Daoy (cell line): Measurements from ENCODE around the gene MTR. TPM values are rescaled to one million over a fixed set of nuclear protein-coding genes. Genes with fewer than 3 reads are reported as not detected.
"Not testable (repeated sequence)": the region's sequence is repeated elsewhere in the genome, so short reads cannot be mapped to it uniquely, and the experiment has no call there.

Experiments
- DNase-seq: peaks from one replicate; pipeline ENCODE4 v3.0.0-alpha.2; 2015; ENCODE audit warnings: low read depth
- total RNA-seq: library from RNA; depleted of rRNA; stranded (reverse); fragments of >200 nt; shearing (Covaris generic); gene quantifications from 2 replicates; pipeline ENCODE4 v1.2.3, GENCODE V29; 2014

The MTR gene
- total RNA-seq, 1 experiment from 2014 or later: 19.4 TPM

DNA sequence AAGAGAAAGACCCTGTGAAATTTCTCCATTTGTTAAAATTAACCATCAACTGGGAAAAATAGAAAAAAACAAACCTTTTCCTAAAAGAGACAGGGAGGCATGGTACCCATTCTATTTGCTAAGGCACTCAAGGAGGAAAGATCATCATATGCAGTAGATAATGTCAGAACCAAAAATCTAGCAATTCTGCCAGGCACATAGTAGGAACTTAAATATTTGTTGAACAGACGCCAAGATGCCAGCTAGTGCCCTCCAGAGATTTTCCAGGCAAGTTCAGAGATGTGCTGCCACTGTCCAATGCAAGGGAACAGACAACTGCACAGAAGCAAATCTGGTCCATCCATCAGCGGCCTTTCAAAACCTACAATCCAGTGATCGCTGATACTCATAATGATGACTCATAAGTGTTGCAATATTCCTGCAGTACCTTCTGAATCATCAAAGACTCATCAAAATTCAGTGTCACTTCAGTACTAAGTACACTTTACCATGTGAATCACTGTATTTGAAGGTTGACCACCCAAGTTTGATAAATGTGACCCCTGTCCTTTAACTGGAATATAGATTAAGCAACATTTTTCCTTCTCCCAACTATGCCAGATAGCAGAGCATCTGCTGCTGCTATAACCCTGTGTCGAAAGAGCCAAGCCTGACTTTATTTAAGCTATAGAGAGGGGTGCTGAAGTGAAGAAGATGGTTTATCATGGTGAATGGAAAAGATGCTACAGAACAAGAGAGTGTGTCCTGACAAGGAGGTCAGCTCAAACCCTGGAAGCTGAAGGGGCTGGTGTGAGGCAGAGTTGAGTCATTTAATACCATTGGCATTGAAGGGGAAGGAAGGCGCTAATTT, 110.0 kb downstream of the MTR start:
- peak; percentile 67 for DNase-seq

DNA sequence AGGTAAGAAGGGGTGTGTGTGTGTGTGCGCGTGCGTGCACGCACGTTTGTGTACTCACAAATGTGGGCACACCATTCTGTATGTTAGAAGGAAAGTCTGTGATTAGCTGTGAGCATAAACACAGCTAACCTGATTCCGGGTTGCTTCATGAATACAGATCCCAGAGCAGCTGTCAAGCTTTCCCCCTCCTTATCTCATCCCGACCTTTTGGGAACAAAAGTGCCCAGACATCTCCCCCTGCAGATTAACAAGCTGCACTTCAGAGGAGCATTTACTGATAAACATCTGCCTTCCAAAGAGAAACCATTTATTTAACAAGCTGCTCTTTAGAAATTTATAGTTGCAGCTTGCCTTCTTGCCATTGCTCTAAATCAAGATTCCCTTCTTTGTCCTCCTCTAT, 112.1 kb downstream of the MTR start:
- DNase-seq: no peak

DNA sequence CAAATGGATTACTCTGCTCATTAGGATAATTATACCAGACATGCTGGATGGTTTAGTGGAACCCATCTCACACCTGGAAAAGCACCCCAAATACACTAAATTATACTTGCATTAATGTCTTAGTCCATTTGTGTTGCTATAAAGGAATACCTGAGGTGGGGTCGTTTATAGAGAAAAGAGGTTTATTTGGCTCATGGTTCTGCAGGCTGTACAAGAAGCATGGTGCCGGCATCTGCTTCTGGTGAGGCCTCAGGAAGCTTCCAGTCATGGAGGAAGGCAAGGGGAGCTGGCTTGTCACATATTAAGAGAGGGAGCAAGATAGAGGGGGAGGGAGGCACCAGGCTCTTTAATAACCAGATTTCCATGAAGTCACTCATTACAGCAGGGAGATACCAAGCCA, 113.6 kb downstream of the MTR start:
- DNase-seq: no peak

DNA sequence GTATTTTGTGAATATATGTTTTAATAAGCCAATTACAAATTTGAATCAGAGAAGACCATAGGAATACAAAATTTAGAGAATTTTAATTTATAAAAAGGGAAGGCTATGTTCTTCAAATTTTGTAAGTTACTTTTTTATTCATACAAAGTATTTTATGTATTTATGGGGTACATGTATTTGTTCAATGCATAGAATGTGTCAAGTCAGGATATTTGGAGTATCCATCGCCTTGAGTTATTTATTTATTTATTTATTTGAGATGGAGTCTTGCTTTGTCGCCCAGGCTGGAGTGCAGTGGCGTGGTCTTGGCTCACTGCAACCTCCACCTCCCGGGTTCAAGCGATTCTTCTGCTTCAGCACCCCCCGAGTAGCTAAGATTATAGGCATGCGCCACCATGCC, 116.0 kb downstream of the MTR start:
- DNase-seq: not testable (repeated sequence)

DNA sequence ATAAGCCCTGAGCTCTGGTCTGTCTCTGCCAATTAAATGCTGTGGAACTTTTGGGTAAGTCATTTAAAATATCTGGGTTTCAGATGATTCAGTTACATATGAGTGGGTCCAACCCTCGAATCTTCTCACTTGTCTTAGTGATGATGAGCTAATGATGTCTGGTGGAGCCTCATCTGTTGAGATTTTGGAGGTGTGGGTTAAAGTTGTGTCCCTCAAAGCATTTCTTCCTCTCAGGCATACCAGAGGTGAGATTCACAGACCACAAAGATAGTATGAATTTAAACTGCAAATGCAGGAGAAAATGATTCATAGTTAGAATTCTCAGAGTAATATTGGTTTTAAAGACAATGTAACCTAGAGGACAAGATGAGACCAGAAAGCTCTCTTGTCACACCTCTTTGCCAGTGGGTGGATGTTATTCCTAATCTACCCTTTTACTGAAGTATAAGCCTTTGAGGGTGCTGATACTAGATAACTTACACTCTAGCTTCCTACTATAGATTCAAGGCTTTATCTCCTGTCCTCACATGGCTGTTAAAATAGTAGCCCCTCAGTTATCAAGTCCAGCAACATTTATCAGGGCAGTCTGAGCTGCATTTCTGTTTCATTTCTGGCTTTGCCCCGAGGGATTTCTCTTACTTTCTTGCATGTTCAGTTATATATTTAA, 118.4 kb downstream of the MTR start:
- no peak for DNase-seq

DNA sequence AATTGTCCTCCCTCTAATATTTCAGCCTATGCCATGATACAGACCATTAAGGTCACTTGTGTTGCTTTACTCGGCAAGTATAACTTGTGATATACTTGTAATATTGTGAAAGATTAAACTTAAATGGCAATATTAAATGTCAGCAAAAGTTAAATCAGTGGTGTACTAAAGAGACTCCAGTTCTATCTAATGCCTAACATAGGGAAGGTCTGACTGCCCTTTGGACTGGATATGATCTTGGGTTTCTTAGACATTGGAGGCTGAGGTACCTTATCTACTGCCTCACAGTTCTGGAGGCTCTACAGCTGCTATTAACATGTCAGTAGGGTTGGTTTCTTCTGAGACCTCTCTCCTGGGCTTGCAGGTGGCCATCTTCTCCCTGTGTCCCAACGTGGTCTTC, 119.3 kb downstream of the MTR start:
- no peak for DNase-seq

DNA sequence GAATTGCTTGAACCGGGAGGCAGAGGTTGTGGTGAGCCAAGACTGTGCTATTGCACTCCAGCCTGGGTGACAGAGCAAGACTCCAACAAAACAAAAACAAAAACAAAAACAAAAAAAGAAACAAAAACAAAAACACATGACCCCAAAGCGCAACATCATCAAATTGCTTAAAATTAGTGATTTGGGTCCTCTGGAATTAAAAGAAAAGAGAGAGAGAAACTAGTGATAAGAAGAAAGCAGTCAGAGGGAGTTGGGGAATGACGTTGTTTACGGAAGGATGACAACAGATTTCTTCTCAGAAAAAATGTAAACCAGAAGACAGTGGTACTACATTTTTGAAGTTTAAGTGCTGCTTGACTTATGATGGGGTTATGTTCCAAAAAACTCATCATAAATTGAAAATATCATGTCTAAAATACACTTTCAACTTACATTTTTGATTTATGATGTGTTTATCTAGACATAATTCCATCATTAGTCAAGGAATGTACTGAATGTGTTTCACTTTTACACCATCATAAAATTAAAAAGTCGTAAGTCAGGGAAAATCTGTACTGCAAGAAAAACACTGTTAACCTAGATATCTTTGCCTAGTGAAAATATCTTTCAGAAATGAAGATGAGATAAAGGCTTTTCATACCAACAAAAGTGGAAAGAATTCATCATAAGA, 121.2 kb downstream of the MTR start:
- DNase-seq: no peak

DNA sequence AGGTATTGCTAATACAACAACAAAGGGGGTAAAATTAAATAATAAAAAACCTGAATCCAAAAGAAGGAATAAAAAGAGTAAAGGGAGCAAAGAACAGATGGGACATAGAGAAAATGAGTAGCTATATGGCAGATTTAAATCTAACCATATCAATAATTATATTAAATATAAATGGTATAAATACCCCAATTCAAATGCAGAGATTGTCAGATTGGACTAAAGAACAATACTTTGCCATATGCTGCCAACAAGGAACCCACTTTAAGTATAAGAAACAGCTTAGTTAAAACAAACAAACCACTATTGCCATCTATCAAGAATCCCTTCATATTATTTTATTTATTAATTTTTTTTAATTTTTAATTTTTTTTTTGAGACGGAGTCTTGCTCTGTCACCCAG, 122.4 kb downstream of the MTR start:
- DNase-seq: no peak

DNA sequence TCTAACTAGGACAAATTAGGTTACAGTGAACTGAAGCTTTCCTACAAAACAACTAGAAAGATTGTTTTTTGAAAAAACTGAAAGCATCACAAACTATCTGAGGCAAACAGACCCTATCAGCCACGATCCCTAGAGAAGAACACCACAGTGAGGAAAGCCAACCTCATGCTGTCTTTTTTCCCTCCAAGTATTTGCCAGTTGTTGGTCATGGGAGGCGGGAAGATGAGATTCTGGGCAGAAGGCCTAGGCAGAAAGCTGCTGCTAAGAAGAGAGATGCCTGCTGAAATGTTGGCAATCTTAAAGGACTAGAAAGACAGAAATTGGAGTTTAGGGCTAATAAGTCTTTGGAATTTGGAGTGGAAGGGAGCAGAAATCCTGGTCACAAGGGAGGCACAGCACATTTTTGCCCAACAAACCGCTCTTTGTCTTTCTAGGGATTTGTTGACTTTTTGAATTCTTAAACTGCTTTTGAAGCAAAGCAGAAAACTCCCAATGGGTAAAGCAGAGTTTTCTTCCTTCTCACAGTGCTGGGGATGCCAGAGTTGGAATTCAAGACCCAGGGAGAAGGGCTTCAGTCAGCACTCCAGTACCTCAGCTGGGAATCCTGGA, 125.3 kb downstream of the MTR start:
- DNase-seq: no peak

DNA sequence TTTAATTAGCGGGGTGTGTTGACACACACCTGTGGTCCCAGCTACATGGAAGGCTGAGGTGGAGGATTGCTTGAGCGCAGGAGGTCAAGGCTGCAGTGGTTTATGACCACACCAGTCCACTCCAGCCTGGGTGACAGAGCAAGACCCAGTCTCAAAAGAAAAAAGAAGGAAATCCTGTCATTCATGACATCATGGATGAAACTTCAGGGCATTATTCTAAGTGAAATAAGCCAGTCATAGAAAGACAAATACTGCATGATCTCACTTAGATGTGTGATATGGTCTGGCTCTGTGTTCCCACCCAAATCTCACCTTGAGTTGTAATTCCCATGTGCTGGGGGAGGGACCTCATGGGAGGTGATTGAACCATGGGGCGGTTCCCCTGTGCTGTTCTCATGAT, 126.5 kb downstream of the MTR start:
- DNase-seq: no peak

DNA sequence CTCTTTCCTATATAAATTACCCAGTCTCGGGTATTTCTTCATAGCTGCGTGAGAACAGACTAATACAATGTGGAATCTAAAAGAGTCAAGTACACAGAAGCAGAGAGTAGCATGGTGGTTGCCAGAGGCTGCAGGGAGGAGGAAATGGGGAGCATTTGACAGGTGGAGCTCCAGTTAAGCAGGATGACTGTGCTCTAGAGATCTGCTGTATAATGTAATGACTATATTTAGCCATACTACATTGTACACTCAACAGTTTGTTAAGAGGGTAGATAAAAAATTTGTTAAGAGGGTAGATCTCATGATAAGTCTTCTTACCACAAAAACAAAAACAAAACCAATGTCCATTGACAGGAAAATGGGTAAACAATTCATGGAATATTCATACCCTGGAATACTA, 127.1 kb downstream of the MTR start:
- no peak for DNase-seq

DNA sequence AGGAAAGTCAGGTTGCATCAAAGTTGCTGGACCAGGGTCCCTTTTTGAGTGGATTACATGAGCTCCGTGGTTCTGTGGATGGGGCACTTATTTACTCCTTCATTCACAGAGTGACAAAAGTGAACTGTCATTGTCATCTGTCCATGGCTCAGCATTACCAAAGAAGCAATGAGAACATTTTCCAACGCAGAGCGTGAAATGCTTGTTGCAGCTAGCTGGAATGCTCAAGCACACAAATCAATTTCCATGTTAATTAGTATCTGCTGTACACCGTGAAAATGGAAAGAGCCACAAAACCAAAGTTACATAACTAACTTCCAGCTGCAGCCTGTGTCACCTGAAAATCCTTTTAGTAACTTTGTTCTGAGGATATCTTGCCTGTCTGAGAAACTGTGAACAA, 130.3 kb downstream of the MTR start:
- no peak for DNase-seq

DNA sequence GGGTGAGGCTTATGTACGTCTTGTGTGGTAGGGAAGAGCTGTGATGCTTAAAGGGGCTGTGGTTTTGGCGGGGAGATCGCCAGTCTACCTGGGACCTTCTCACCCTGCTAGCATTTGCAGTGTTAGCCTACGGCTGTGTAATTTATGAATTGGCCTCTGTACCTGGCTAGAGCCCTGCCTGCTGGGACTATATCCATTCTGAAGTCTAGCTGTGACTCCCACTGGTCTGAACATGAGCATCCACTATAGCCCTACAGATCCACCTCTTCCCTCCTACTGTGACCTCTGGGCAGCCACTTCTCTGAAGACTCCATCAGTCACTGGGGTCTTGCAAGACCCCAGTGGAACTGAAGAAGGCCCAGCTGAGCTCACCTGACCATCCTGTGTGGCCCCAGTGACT, 135.4 kb downstream of the MTR start:
- no peak for DNase-seq

DNA sequence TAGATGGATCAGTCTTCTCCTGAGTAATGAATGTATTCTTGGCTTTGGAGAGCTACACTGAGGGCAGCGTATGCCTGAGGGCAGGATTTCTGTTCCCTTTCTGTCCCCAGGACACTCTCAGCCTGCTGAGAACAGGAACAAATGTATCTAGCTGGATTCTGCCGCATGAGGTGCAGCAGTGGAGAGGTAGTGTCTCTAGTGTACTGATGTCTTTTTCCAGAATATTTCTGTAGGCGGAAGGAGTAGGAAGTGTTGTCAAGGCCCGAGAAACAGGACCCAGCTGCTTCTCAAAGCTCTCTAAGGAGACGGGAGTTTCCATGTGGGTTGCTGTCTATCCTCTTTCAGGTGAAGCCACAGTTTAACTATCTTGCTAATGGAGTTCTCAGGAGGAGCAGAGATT, 143.7 kb downstream of the MTR start:
- DNase-seq: no peak

DNA sequence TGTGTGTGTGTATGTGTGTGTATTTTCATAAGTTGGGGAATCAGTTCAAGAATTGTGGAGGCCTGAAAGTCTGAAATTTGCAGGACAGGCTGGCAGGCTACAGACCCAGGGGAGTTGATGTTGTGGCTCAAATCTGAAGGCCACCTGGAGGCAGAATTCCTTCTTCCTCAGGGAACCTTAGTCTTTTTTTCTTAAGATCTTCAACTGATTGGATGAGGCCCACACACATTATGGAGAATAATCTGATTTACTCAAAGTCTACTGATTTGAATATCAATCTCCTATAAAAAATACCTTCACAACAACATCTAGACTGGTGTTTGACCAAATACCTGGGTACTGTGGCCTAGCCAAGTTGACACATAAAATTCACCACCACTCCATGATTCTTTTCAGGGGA, 147.3 kb downstream of the MTR start:
- no peak for DNase-seq

DNA sequence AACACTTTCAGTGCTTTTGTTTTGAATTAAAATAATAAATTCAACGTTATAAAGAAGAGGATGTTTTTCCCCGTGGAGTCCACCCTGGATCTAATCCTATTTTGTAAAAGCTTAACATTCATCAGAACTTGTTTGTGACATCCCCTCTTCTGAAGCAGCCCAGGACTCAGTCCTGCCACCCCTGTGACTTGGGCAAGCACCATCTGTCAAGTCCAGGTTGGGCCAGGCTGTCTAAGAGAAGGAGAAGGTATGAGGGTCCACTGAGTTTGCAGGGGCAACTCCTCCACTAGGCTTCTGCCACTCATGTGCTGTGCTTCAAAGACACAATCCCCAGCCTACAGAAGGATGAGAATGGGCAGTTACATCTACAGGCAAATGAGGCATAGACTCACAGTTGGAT, 149.5 kb downstream of the MTR start:
- no peak for DNase-seq

DNA sequence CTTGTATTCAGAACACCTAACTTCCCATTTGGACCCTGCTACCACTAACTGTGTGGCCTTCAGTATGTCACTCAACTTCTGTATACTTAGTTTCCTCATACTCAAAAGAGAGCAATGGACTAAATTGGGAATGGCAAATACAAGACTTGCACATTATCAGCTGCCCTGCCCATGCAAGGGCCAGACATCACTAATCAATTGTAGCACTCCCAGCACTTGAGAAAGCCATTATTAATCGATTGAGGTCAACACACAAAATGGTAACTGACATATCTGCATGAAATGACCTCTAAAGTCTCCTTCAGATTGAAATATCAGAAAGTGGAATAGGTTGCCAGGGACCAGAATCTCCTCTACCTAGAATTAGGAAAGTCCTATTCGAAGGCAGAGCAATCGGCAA, 149.9 kb downstream of the MTR start:
- no peak for DNase-seq

DNA sequence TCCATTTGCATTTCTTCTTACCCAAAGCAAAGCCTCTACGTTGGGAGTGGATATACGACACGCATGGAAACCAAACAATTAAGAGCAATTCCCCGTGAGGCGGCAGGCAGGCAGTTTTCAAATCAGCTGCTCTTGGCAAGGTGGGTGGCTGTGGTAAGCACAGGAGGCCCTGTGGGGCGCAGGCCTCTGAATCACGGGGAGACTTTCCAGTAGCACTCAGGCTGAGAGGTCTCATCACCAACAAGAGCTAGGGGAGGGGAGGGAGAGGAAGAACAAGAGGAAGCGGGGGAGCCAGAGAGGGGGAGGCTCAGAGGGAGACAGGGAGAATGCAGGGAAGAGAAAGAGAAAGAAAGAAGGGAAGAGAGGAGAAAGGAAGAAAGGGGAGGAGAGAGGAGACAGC, 152.7 kb downstream of the MTR start:
- peak; percentile 17 for DNase-seq

DNA sequence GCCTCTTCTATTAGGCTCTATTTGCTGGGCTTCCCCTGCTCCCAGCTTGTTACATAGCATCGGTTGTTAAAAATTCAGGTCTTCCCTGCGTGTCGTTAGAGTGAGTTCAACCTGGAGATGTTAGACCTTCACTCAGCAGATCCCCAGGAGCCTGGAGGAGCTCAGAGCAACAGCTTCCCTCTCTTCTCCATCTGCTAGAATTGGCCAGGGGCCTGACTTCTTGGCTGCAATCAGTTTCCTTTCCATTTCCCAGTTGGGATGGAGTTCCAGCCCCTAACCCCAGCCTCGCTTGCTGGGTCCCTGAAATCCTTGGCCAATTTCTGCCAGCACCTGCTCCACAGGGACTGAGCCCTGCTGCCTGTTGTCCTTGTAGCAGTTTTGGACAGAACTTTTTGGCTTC, 153.3 kb downstream of the MTR start:
- DNase-seq: no peak

DNA sequence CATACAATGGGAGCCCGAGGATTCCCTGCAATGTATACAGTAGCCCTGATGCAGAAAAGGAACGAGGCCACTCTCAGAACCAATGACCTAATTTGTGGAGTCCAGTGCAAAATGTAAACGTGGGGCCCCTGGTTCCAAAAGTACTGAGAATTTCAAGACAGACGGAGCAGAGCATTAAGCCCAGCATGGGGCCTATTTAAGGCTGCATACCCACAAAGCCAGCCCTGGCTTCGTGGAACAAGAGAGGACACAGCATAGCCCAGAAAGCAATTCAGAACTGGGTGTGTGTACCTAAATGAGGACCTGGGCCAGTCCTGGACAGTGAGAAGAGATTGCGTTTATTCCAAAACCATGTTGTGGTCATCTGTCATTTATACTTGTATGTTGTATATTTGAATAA, 153.9 kb downstream of the MTR start:
- DNase-seq: no peak

DNA sequence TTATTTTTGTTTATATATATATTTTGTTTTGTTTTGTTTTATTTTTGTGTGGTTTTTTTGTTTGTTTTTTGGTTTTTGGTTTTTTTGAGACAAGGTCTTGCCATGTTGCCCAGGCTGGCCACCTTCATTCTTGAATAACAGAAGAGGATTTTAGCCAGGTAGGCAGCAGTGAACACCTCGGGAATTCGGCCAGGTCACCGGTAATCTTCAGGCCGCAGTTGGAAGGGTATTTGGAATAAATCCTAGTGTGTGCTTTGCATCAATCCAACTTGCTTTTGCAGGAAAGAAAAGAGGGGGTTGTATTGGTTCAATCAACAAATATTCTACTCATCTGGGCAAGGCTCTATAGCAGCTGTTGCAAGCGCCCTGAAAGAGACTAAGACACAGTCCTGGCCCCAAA, 155.3 kb downstream of the MTR start:
- no peak for DNase-seq

DNA sequence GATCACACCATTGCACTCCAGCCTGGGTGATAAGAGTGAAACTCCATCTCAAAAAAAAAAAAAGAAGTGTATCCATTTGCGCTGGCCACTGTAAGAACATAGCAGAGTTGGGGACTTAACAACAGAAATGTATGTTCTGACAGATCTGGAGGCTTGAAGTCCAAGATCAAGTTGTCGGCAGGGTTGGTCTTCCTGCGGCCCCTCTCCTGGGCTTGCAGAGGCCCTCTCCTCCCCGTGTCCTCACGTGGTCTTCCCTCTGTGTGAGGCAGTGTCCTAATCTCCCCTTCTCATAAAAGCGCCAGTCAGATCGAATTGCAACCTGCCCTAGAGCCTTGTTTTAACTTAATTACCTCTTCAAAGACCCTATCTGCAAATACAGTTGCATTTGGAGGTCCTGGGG, 156.6 kb downstream of the MTR start:
- no peak for DNase-seq
